Measurements from ENCODE around the gene KSR1.

DNA sequence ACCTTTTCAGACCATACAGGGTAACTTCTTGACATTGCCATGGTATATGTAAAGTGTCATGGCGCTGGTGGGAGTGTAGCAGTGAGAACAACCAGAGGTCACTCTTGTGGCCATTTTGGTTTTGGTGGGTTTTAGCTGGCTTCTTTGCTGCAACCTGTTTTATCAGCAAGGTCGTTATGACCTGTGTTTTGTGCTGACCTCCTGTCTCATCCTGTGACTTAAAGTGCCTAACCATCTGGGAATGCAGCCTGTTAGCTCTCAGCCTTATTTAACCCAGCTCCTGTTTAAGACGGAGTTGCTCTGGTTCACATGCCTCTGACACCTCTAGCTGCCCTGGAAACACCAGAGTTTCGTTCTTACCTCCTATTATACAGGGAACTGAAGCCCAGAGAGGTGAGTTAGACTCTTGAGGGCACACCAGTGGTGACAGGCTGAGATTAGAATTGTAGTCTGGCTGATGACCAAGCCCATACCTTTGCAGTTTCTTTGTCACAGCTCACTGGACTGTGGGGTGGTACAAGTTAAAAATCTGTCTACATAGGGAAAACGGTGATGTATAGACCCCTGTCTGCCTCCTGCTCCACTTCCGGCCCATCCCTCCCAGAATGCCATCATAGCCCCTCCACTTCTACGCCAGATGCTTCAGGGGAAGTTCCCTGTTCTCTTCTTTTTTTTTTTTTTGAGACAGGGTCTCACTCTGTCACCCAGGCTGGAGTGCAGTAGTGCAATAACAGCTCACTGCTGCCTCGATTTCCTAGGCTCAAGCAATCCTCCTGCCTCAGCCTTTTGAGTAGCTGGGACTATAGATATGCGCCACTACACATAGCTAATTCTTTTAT lies 21.0 kb downstream of the KSR1 start:
- TF ChIP-seq, protein P1, sequence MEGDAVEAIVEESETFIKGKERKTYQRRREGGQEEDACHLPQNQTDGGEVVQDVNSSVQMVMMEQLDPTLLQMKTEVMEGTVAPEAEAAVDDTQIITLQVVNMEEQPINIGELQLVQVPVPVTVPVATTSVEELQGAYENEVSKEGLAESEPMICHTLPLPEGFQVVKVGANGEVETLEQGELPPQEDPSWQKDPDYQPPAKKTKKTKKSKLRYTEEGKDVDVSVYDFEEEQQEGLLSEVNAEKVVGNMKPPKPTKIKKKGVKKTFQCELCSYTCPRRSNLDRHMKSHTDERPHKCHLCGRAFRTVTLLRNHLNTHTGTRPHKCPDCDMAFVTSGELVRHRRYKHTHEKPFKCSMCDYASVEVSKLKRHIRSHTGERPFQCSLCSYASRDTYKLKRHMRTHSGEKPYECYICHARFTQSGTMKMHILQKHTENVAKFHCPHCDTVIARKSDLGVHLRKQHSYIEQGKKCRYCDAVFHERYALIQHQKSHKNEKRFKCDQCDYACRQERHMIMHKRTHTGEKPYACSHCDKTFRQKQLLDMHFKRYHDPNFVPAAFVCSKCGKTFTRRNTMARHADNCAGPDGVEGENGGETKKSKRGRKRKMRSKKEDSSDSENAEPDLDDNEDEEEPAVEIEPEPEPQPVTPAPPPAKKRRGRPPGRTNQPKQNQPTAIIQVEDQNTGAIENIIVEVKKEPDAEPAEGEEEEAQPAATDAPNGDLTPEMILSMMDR (IDR thresholded peaks at IDR 0.05; ENCODE audit: low read depth, low read length): no peak
- TF ChIP-seq EZH2phosphoT487 (IDR thresholded peaks at IDR 0.05; ENCODE audit: low read depth): no peak

All from OCI-LY3 (cell line).